Thymus (tissue), 11 donors: Measurements from ENCODE around the gene ERBB4. TPM values are rescaled to one million over a fixed set of nuclear protein-coding genes. Genes with fewer than 3 reads are reported as not detected.

Experiments
- DNase-seq, 9 donors: peaks; one replicate each; pipeline ENCODE4 v3.0.0-alpha.2; 2013; ENCODE audit warnings: low spot score in 9 of 9, low read depth in 6 of 9, missing footprints in 1 of 9
- H3K27ac ChIP-seq, 2 donors: one replicate each; pipeline ENCODE4 v1.5.1; 2013; ENCODE audit warnings: control low read depth in 1 of 2, low read depth in 1 of 2, low read length in 1 of 2, mild to moderate bottlenecking in 1 of 2, moderate library complexity in 1 of 2
- H3K27me3 ChIP-seq, 2 donors: one replicate each; pipeline ENCODE4 v1.5.1; 2013; ENCODE audit warnings: low read length in 1 of 2; ENCODE audit not compliant: control insufficient read depth in 2 of 2, insufficient read depth in 1 of 2
- H3K36me3 ChIP-seq, 2 donors: one replicate each; pipeline ENCODE4 v1.5.1; 2013; ENCODE audit warnings: low read length in 1 of 2, mild to moderate bottlenecking in 1 of 2, moderate library complexity in 1 of 2; ENCODE audit not compliant: control insufficient read depth in 2 of 2, insufficient read depth in 2 of 2
- H3K4me1 ChIP-seq, 2 donors: one replicate each; pipeline ENCODE4 v1.5.1; 2013; ENCODE audit warnings: low read length in 2 of 2; ENCODE audit not compliant: control insufficient read depth in 2 of 2, insufficient read depth in 2 of 2
- H3K4me3 ChIP-seq, 2 donors: one replicate each; pipeline ENCODE4 v1.5.1; 2013; ENCODE audit warnings: low read length in 2 of 2, control low read depth in 1 of 2, mild to moderate bottlenecking in 1 of 2
- H3K9me3 ChIP-seq, 2 donors: one replicate each; pipeline ENCODE4 v1.5.1; 2013; ENCODE audit warnings: low read length in 1 of 2, mild to moderate bottlenecking in 1 of 2; ENCODE audit not compliant: control insufficient read depth in 2 of 2, insufficient read depth in 1 of 2
- WGBS: extraction: QIAGEN DNeasy Blood & Tissue Kit; methylation state at CpG from one replicate; pipeline ENCODE4 v1.1.7; 2013; 5-methylcytosine and 5-hydroxymethylcytosine counted together
- polyA plus RNA-seq: library from polyadenylated mRNA; stranded (reverse); fragments of 200-250 nt; gene quantifications from one replicate; pipeline ENCODE4 v1.2.3, GENCODE V29; 2013
- total RNA-seq: library from RNA; stranded (reverse); fragments of 120-200 nt; gene quantifications from one replicate; pipeline ENCODE4 v1.2.4, GENCODE V29; 2013
- donor health status: healthy.

Gene ERBB4
- total and polyA plus RNA-seq, 2 donors, result 0.16 to 0.19 TPM

- Histone ChIP-seq H3K27ac (no peak overlapping the region), H3K27me3 (peaks cover 44 to 62% of the 10 kb centered on the region in 2 donors), H3K4me3 (no peak overlapping the region), H3K36me3 (no peaks in the 10 kb centered on the region), H3K4me1 (peaks cover 0 to 9% of the 10 kb centered on the region in 2 donors), H3K9me3 (peaks cover 1 to 5% of the 10 kb centered on the region in 2 donors)
- 65% methylated on average over 4 of the region's 4 CpGs for WGBS
- DNase-seq, result no peak
These were observed 1.7 kb upstream of the ERBB4 start for GRCh38 chr2:212540341-212540740.

DNA sequence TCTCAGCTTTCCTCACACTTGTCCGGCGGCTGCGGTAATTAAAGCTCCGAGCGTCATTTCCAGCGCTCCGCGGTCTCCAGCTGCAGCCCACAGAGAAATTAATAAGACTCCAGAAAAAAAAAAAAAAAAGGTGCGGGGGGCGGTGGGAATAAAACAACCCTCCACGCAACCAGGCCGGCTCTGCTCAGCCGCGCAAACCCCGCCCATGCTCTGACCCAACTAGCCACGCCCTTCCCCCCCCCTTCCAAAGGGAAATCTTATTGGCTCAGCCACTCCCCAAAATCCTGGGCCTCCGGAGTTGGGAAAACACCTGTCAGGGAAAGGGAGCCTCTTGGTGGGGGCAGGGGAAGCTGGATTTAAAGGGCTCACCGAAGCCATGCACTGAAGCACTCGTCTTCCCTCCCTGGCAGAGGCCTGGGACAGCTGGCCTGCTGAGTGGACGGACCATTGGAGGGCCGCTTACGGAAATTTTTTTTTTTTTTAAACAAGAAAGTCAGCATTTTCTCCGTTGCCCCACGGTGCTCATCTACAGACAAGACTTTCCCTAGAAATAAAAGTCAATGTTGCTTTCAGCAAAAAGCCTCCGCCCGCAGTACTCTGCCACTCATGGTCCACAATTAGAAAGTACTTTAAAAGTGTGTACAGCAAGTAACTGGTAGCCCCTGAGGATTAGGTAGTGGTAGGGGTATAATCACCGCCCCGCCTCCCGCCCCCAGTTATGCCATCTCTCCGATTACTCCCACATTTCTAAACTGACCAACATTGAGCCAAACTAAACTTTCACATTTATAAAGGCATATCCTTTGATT is 674 bp upstream of the ERBB4 start:
- Histone ChIP-seq H3K27me3 (peaks cover 46 to 73% of the 10 kb centered on the region in 2 donors), H3K4me3 (peak overlapping the region; percentile 21 to 26), H3K4me1 (peaks cover 0 to 9% of the 10 kb centered on the region in 2 donors), H3K27ac (no peak overlapping the region), H3K9me3 (peaks cover 1 to 5% of the 10 kb centered on the region in 2 donors), H3K36me3 (no peaks in the 10 kb centered on the region)
- peak in 1 of 9 donors; percentile 9 for DNase-seq
- WGBS, result 31% methylated on average over 30 of the region's 30 CpGs

GRCh38 chr2:212537726-212538304 is 787 bp downstream of the ERBB4 start:
- WGBS, result 1% methylated on average over 44 of the region's 44 CpGs
- Histone ChIP-seq H3K4me1 (peaks cover 0 to 9% of the 10 kb centered on the region in 2 donors), H3K9me3 (peaks cover 1 to 5% of the 10 kb centered on the region in 2 donors), H3K27ac (no peak overlapping the region), H3K27me3 (peaks cover 49 to 82% of the 10 kb centered on the region in 2 donors), H3K4me3 (peak overlapping the region; percentile 5 to 7), H3K36me3 (no peaks in the 10 kb centered on the region)
- no peak for DNase-seq

GRCh38 chr2:212536817-212537725 is 1.5 kb downstream of the ERBB4 start:
- H3K27me3 ChIP-seq, result peaks cover 49 to 84% of the 10 kb centered on the region in 2 donors
- no peaks in the 10 kb centered on the region for H3K36me3 ChIP-seq
- peaks cover 1 to 5% of the 10 kb centered on the region in 2 donors for H3K9me3 ChIP-seq
- no peak overlapping the region for H3K27ac ChIP-seq
- H3K4me1 ChIP-seq, result peaks cover 0 to 9% of the 10 kb centered on the region in 2 donors
- DNase-seq, result no peak
- no peak overlapping the region for H3K4me3 ChIP-seq
- WGBS, result 2% methylated on average over 56 of the region's 56 CpGs

GRCh38 chr2:212535996-212536816 is 2.4 kb downstream of the ERBB4 start:
- no peak overlapping the region for H3K27ac ChIP-seq
- H3K9me3 ChIP-seq, result peaks cover 1 to 5% of the 10 kb centered on the region in 2 donors
- no peaks in the 10 kb centered on the region for H3K36me3 ChIP-seq
- peaks cover 49 to 78% of the 10 kb centered on the region in 2 donors for H3K27me3 ChIP-seq
- H3K4me3 ChIP-seq, result no peak overlapping the region
- peaks cover 0 to 9% of the 10 kb centered on the region in 2 donors for H3K4me1 ChIP-seq
- DNase-seq, result no peak
- 6% methylated on average over 34 of the region's 34 CpGs for WGBS

GRCh38 chr2:212534336-212534735 is 4.3 kb downstream of the ERBB4 start:
- no peak overlapping the region for H3K27ac ChIP-seq
- peaks cover 41 to 61% of the 10 kb centered on the region in 2 donors for H3K27me3 ChIP-seq
- peaks cover 1 to 5% of the 10 kb centered on the region in 2 donors for H3K9me3 ChIP-seq
- DNase-seq, result no peak
- no peaks in the 10 kb centered on the region for H3K36me3 ChIP-seq
- peaks cover 0 to 9% of the 10 kb centered on the region in 2 donors for H3K4me1 ChIP-seq
- no peak overlapping the region for H3K4me3 ChIP-seq
- 95% methylated on average over 2 of the region's 2 CpGs for WGBS

DNA sequence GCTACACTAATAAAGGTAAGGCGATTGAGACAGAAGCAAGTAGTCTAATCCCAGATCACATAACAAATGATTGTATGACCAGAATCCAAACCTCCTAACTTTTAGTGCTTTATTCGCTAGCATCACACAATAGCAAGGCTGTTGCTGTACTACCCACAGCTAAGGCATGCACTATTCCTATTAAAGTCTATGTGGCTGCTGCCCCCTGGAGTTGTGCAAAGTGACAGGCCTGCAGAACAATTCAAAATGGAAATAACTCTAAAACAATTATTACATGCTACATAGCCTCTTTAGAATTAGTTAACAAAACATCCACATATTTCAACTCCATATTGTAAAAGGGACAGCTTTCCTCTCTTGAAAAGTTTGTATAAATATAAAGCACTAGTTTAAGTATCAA is 6.0 kb downstream of the ERBB4 start:
- H3K27me3 ChIP-seq, result peaks cover 24 to 44% of the 10 kb centered on the region in 2 donors
- 96% methylated on average over 2 of the region's 2 CpGs for WGBS
- no peak overlapping the region for H3K4me3 ChIP-seq
- H3K36me3 ChIP-seq, result no peaks in the 10 kb centered on the region
- H3K27ac ChIP-seq, result no peak overlapping the region
- H3K9me3 ChIP-seq, result peaks cover 1 to 5% of the 10 kb centered on the region in 2 donors
- H3K4me1 ChIP-seq, result peaks cover 0 to 5% of the 10 kb centered on the region in 2 donors
- no peak for DNase-seq

- Histone ChIP-seq H3K4me1 (peaks cover 0 to 2% of the 10 kb centered on the region in 2 donors), H3K27ac (no peak overlapping the region), H3K4me3 (no peak overlapping the region), H3K9me3 (peaks cover 0 to 1% of the 10 kb centered on the region in 2 donors), H3K36me3 (no peaks in the 10 kb centered on the region), H3K27me3 (peaks cover 19 to 39% of the 10 kb centered on the region in 2 donors)
- DNase-seq, result no peak
- 92% methylated on average over 3 of the region's 3 CpGs for WGBS
These were observed 6.5 kb downstream of the ERBB4 start for GRCh38 chr2:212532087-212532486.
